SK-N-SH (cell line): Measurements from ENCODE around the gene BMP4. TPM values are rescaled to one million over a fixed set of nuclear protein-coding genes. Genes with fewer than 3 reads are reported as not detected.

Experiments
- CTCF ChIA-PET: fragments of 300-600, 350-600 bp; formaldehyde crosslinking; extraction: SDS; loops from one replicate; lab custom pipeline; 2021; lab: Yijun Ruan, JAX
- POLR2A ChIA-PET: fragments of 350-600 bp; sonication (Branson Sonifier 250); formaldehyde crosslinking; extraction: SDS; loops from one replicate; lab custom pipeline; 2020; ENCODE audit warnings: antibody characterized with exemption, inconsistent platforms; lab: Yijun Ruan, JAX
- DNase-seq: peaks from one replicate; pipeline ENCODE4 v3.0.0; 2012
- H2AFZ ChIP-seq: fragments of 200-600 bp; sonication (generic); 2 replicates; pipeline ENCODE4 v1.8.1; 2016; ENCODE audit warnings: antibody characterized with exemption, mild to moderate bottlenecking, low read depth
- H3F3A ChIP-seq: fragments of 200-600 bp; sonication (generic); replicated peaks from 2 replicates; pipeline ENCODE3; 2016; ENCODE audit warnings: antibody characterized with exemption, mild to moderate bottlenecking; ENCODE audit not compliant: insufficient read depth
- H3K27ac ChIP-seq, 2 experiments: fragments of 200-500 bp in 1 of 2; fragments of 200-600 bp in 1 of 2; sonication (Bioruptor generic) in 1 of 2; sonication (generic), shearing (Covaris generic) in 1 of 2; 2 replicates each; pipeline versions ENCODE4 v1.5.1 to v1.6.1; 2014 to 2016; ENCODE audit warnings: low read depth in 2 of 2, inconsistent platforms in 1 of 2, low read length in 1 of 2, mild to moderate bottlenecking in 1 of 2, mixed read lengths in 1 of 2
- H3K27me3 ChIP-seq: fragments of 200-600 bp; sonication (generic), shearing (Covaris generic); 2 replicates; pipeline ENCODE4 v1.6.1; 2016; ENCODE audit warnings: mixed run types; ENCODE audit not compliant: insufficient read depth
- H3K36me3 ChIP-seq, 2 experiments: fragments of 200-500 bp in 1 of 2; fragments of 200-600 bp in 1 of 2; sonication (Bioruptor generic) in 1 of 2; sonication (generic) in 1 of 2; replicated peaks in 1 of 2; 2 replicates each; pipeline versions ENCODE3 to v1.5.1; 2014 to 2016; ENCODE audit warnings: low read length in 1 of 2, mild to moderate bottlenecking in 1 of 2; ENCODE audit not compliant: insufficient read depth in 2 of 2, control insufficient read depth in 1 of 2
- H3K4me1 ChIP-seq, 2 experiments: fragments of 200-500 bp in 1 of 2; fragments of 200-600 bp in 1 of 2; sonication (Bioruptor generic) in 1 of 2; sonication (generic), shearing (Covaris generic) in 1 of 2; 2 replicates each; pipeline versions ENCODE4 v1.5.1 to v1.6.1; 2014 to 2016; ENCODE audit warnings: low read depth in 1 of 2, low read length in 1 of 2, mixed run types in 1 of 2; ENCODE audit not compliant: insufficient read depth in 2 of 2, control insufficient read depth in 1 of 2
- H3K4me2 ChIP-seq: fragments of 200-600 bp; sonication (generic), shearing (Covaris generic); 2 replicates; pipeline ENCODE4 v1.6.1; 2017; ENCODE audit warnings: mixed run types
- H3K4me3 ChIP-seq, 2 experiments: fragments of 200-500 bp in 1 of 2; fragments of 200-600 bp in 1 of 2; sonication (Bioruptor generic) in 1 of 2; sonication (generic), shearing (Covaris generic) in 1 of 2; 2 replicates each; pipeline versions ENCODE4 v1.5.1 to v1.8.1; 2014 to 2016; ENCODE audit warnings: low read depth in 2 of 2, inconsistent platforms in 1 of 2, low read length in 1 of 2, mild to moderate bottlenecking in 1 of 2, mixed read lengths in 1 of 2, moderate library complexity in 1 of 2
- H3K79me2 ChIP-seq: fragments of 200-600 bp; sonication (generic); 2 replicates; pipeline ENCODE4 v1.8.1; 2017; ENCODE audit warnings: mild to moderate bottlenecking; ENCODE audit not compliant: insufficient read depth
- H3K9ac ChIP-seq: fragments of 200-600 bp; sonication (generic); 2 replicates; pipeline ENCODE4 v1.6.1; 2017; ENCODE audit warnings: mixed run types
- H3K9me2 ChIP-seq: fragments of 200-600 bp; sonication (generic); 2 replicates; pipeline ENCODE4 v1.6.1; 2017; ENCODE audit warnings: mixed run types
- H3K9me3 ChIP-seq: fragments of 200-600 bp; sonication (generic); 2 replicates; pipeline ENCODE4 v1.6.1; 2017; ENCODE audit warnings: mixed run types, mild to moderate bottlenecking, moderate library complexity
- H4K20me1 ChIP-seq: fragments of 200-600 bp; sonication (generic); 2 replicates; pipeline ENCODE4 v1.6.1; 2017; ENCODE audit warnings: mild to moderate bottlenecking, mixed run types; ENCODE audit not compliant: insufficient read depth
- EZH2phosphoT487 ChIP-seq: fragments of 200-600 bp; sonication (generic); IDR thresholded peaks from 2 replicates; pipeline ENCODE4 v1.6.1; 2017; ENCODE audit warnings: low read depth, mixed run types, mild to moderate bottlenecking, antibody characterized with exemption, moderate library complexity, borderline replicate concordance
- FOXJ3 ChIP-seq: sonication (generic); formaldehyde crosslinking; IDR thresholded peaks from 2 replicates; pipeline ENCODE4 v1.5.1; 2020; ENCODE audit warnings: mild to moderate bottlenecking, missing genetic modification reagents
- IRF3 ChIP-seq: fragments of 150-350 bp; IDR thresholded peaks from 2 replicates; pipeline ENCODE4 v1.6.1; 2016; ENCODE audit warnings: mild to moderate bottlenecking, low read depth, low read length
- MAX ChIP-seq: IDR thresholded peaks from 2 replicates; pipeline ENCODE4 v1.4.0; 2012; ENCODE audit warnings: low read depth
- RAD21 ChIP-seq: IDR thresholded peaks from 2 replicates; pipeline ENCODE4 v1.6.1; 2012; ENCODE audit warnings: mild to moderate bottlenecking, low read length
- RFX5 ChIP-seq: IDR thresholded peaks from 2 replicates; pipeline ENCODE4 v1.6.1; 2012; ENCODE audit warnings: mild to moderate bottlenecking, improper control_type of control experiment, low read length
- SIN3A ChIP-seq: IDR thresholded peaks from 2 replicates; pipeline ENCODE4 v1.6.1; 2012; ENCODE audit warnings: low read depth, mild to moderate bottlenecking, low read length, moderate library complexity, borderline replicate concordance
- SMC3 ChIP-seq: IDR thresholded peaks from 2 replicates; pipeline ENCODE4 v1.6.1; 2012; ENCODE audit warnings: low read depth, low read length, improper control_type of control experiment
- TAF1 ChIP-seq: IDR thresholded peaks from 2 replicates; pipeline ENCODE4 v1.6.1; 2012; ENCODE audit warnings: low read depth, mild to moderate bottlenecking, low read length, moderate library complexity, borderline replicate concordance
- TCF12 ChIP-seq: IDR thresholded peaks from 2 replicates; pipeline ENCODE4 v1.4.0; 2012
- ZBTB33 ChIP-seq: IDR thresholded peaks from 2 replicates; pipeline ENCODE4 v1.4.0; 2012; ENCODE audit warnings: low read depth, borderline replicate concordance
- polyA plus RNA-seq, 3 experiments: library from polyadenylated mRNA; depleted of rRNA; stranded (reverse); fragments of >200 nt; gene quantifications; 2 replicates each; pipeline ENCODE4 v1.2.3, GENCODE V29; 2012
- TF ChIP-seq, protein P1 (sequence below): IDR thresholded peaks from 2 replicates; pipeline ENCODE4 v1.6.1; 2012; ENCODE audit warnings: mild to moderate bottlenecking, low read depth, low read length, moderate library complexity
- TF ChIP-seq, protein P2 (sequence below): fragments of 150-350 bp; IDR thresholded peaks from 2 replicates; pipeline ENCODE4 v1.6.1; 2017; ENCODE audit warnings: antibody characterized with exemption, low read length, low read depth, borderline replicate concordance

Gene BMP4
- polyA plus RNA-seq, 1 of the 3 experiments (the other 2 are of a cell fraction) = not detected

- TF ChIP-seq TCF12 = no peak
- TF ChIP-seq, protein P1, sequence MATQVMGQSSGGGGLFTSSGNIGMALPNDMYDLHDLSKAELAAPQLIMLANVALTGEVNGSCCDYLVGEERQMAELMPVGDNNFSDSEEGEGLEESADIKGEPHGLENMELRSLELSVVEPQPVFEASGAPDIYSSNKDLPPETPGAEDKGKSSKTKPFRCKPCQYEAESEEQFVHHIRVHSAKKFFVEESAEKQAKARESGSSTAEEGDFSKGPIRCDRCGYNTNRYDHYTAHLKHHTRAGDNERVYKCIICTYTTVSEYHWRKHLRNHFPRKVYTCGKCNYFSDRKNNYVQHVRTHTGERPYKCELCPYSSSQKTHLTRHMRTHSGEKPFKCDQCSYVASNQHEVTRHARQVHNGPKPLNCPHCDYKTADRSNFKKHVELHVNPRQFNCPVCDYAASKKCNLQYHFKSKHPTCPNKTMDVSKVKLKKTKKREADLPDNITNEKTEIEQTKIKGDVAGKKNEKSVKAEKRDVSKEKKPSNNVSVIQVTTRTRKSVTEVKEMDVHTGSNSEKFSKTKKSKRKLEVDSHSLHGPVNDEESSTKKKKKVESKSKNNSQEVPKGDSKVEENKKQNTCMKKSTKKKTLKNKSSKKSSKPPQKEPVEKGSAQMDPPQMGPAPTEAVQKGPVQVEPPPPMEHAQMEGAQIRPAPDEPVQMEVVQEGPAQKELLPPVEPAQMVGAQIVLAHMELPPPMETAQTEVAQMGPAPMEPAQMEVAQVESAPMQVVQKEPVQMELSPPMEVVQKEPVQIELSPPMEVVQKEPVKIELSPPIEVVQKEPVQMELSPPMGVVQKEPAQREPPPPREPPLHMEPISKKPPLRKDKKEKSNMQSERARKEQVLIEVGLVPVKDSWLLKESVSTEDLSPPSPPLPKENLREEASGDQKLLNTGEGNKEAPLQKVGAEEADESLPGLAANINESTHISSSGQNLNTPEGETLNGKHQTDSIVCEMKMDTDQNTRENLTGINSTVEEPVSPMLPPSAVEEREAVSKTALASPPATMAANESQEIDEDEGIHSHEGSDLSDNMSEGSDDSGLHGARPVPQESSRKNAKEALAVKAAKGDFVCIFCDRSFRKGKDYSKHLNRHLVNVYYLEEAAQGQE = no peak
- TF ChIP-seq EZH2phosphoT487 = no peak
- TF ChIP-seq, protein P2, sequence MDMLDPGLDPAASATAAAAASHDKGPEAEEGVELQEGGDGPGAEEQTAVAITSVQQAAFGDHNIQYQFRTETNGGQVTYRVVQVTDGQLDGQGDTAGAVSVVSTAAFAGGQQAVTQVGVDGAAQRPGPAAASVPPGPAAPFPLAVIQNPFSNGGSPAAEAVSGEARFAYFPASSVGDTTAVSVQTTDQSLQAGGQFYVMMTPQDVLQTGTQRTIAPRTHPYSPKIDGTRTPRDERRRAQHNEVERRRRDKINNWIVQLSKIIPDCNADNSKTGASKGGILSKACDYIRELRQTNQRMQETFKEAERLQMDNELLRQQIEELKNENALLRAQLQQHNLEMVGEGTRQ = no peak
- TF ChIP-seq FOXJ3 (CRISPR knock-in tag) = no peak
- no peak for TF ChIP-seq RFX5
- no peak for TF ChIP-seq SMC3
- no peak for TF ChIP-seq IRF3
- no peak for TF ChIP-seq SIN3A
- TF ChIP-seq TAF1 = no peak
- TF ChIP-seq ZBTB33 = no peak
- TF ChIP-seq RAD21 = no peak
- no peak for TF ChIP-seq MAX
- no peaks in the 10 kb centered on the region for H3K79me2 ChIP-seq
- no peaks in the 10 kb centered on the region for H3K9me3 ChIP-seq
- ChIA-PET POLR2A (no interaction called here), CTCF (no interaction called here)
- no peaks in the 10 kb centered on the region for H4K20me1 ChIP-seq
- H3F3A ChIP-seq = no peaks in the 10 kb centered on the region
- H3K36me3 ChIP-seq = no peaks in the 10 kb centered on the region
- no peak overlapping the region for H2AFZ ChIP-seq
- DNase-seq = no peak
- no peak overlapping the region for H3K27ac ChIP-seq
- H3K9ac ChIP-seq = no peak overlapping the region
- no peaks in the 10 kb centered on the region for H3K4me1 ChIP-seq
- H3K4me3 ChIP-seq = no peak overlapping the region
- peaks cover 5% of the 10 kb centered on the region for H3K27me3 ChIP-seq
- no peak overlapping the region for H3K4me2 ChIP-seq
- H3K9me2 ChIP-seq = no peaks in the 10 kb centered on the region
Observed at GRCh38 chr14:53932966-53933365, 23.7 kb downstream of the BMP4 start.
